HG02642 (cell line): Measurements from ENCODE around the gene GALNT16.
"Not testable (repeated sequence)": the region's sequence is repeated elsewhere in the genome, so short reads cannot be mapped to it uniquely, and the experiment has no call there.

ENCODE experiments used
- ATAC-seq: cut with Tn5 transposase; IDR thresholded peaks from one replicate; pipeline ENCODE4 v1.9.1; 2021; ENCODE audit warnings: mild to moderate bottlenecking; ENCODE audit not compliant: unreplicated experiment, poor library complexity

The GALNT16 gene

DNA sequence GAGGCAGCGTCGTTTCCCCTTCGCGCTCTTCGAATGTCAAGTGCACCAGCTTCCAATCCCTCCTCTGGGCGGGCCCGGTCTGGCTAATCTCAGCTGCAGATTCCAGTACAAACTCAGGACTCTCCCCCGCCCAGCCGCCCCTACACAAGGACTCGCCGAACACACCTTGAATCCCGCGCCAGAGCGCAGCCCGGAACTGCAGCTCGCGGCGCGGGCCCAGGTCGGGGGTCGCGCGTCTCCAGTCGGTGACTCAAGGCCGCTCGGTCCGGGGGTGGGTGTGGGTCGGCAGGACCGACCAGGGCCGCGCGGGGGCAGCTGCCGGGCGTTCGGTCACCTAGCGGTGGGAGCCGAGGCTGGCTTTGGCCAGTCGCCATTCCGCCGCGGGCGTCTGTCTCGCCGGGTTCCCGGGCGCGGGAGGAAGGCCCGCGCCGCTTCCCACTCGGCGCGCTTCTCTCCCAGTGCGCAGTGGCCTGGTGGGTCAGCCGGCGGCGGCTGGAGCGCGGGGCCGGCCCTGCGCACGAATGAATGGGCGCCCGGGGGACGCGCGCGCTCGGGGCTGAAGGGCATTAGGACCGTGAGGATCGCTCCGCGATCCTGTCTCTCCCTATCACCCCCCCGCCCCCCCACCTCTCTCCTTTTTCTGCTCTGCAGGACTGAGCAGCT is at the start of gene GALNT16:
TSS of gene GALNT16 (plus strand) at position 632 of the 663 bp plus-strand sequence. CDS start 133 bp downstream, outside the sequence.
- ATAC-seq = no peak

DNA sequence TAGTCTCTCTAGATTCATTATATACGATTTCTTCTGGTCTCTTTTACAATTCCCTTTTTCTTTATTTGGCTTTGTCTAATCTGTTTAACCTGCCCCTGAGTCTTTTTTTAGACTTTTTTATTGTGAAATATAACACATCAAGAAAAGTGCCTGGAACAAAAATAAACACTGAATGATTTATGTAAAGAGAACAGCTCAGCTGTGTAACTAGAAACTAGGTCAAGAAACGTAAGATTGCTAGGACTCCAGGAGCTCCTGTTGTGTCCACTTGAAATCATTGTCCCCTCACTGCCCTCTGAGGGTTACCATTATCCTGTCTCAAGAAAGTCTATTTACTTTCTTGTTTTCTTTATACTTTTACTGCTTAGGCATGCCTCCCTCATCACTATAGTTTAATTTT is 45.6 kb upstream of the GALNT16 start:
- ATAC-seq = no peak

DNA sequence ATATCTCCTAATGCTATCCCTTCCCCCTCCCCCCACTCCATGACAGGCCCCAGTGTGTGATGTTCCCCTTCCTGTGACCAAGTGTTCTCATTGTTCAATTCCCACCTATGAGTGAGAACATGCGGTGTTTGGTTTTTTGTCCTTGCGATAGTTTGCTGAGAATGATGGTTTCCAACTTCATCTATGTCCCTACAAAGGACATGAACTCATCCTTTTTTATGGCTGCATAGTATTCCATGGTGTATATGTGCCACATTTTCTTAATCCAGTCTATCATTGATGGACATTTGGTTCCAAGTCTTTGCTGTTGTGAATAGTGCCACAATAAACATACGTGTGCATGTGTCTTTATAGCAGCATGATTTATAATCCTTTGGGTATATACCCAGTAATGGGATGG is 42.3 kb upstream of the GALNT16 start:
- ATAC-seq = not testable (repeated sequence)

DNA sequence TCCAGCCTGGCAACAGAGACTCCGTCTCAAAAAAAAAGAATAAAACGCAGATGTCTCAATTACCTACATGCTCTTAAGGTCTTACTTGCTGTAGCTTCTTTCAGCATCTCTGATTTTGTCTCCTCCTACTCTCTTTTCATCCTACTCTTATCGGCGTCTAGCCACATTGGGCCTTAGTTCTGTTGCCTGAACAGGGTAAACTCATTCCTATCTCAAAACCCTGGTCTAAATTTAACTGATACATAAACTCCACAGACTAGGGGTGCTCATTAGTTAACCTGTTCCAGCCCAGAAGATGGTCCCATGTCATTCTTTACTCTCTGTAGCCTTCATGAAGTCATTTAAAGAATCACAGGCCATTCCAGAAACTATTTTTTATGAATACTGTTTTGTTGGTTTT is 35.0 kb upstream of the GALNT16 start:
- no peak for ATAC-seq

- ATAC-seq = no peak
Observed at GRCh38 chr14:69226178-69226577, 33.8 kb upstream of the GALNT16 start.

- no peak for ATAC-seq
Observed at GRCh38 chr14:69226736-69227135, 33.2 kb upstream of the GALNT16 start.

GRCh38 chr14:69231486-69231885 is 28.5 kb upstream of the GALNT16 start:
- no peak for ATAC-seq

DNA sequence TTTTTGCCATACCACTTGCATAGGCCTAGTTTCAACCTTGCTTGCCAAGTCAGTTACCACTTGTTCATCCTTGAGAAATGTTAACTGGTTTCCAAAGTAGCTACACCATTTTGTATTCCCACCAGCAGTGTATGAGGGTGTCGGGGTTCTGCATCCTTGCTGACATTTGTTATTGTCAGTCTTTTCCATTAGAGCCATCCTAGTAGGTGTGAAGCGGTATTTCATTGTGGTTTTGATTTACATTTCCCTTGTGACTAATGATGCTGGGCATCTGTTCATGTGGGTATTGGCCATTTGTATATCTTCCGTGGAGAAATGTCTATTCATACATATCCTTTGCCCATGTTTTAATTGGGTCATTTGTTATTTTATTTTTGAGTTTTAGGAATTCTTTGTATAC is 27.6 kb upstream of the GALNT16 start:
- no peak for ATAC-seq

GRCh38 chr14:69234106-69234505 is 25.9 kb upstream of the GALNT16 start:
- ATAC-seq = no peak

GRCh38 chr14:69235708-69236107 is 24.2 kb upstream of the GALNT16 start:
- ATAC-seq = no peak

- no peak for ATAC-seq
Observed at GRCh38 chr14:69237142-69237541, 22.8 kb upstream of the GALNT16 start.

- no peak for ATAC-seq
Observed at GRCh38 chr14:69237584-69237983, 22.4 kb upstream of the GALNT16 start.

- ATAC-seq = no peak
Observed at GRCh38 chr14:69238883-69239282, 21.1 kb upstream of the GALNT16 start.

DNA sequence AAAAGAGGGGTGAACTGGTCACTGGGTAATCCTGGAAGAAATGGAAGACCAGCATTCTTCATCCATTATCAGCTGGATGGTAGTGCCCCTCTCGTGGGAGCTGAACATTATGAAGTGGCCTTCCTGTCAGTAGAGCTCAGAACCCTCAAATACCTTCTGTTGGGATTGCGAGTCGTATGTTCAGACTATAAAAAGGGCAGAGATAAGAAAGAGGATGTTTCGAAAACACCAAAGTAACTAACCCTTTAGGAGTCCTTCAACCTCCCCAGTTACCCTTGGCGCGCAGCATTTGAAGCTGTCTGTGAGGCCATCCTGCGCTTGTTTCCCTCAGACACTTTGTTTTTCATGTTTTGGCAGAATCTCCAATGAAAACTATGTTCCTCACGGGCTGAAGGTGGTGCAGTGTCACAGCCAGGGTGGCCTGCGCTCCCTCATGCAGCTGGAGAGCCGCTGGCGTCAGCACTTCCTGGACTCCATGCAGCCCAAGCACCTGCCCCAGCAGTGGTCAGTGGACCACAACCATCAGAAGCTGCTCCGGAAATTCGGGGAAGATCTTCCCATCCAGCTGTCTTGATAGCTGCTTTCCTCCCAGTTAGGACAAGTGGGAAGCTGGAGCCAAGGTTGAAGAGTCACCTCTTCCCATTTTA is 19.3 kb upstream of the GALNT16 start:
- no peak for ATAC-seq

DNA sequence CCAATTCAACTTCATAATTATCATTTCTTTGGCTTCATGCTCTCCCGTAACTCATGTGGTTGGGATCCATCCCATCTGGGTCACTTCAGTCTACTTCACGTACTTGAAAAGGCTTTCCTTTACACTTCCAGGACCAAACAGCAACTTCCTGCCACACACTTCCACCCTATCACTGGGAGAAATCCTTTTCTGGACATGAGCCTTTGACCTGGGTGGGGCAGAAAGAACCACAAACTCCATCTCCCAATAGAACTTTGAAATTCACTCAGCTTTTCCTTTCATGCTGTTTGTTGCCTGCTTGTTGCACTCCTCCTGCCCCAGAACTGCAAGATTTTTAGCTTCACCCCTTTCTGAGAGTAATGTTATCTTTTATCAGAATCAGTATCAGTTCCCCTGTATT is 18.4 kb upstream of the GALNT16 start:
- no peak for ATAC-seq

- no peak for ATAC-seq
Observed at GRCh38 chr14:69242311-69243224, 17.4 kb upstream of the GALNT16 start.

DNA sequence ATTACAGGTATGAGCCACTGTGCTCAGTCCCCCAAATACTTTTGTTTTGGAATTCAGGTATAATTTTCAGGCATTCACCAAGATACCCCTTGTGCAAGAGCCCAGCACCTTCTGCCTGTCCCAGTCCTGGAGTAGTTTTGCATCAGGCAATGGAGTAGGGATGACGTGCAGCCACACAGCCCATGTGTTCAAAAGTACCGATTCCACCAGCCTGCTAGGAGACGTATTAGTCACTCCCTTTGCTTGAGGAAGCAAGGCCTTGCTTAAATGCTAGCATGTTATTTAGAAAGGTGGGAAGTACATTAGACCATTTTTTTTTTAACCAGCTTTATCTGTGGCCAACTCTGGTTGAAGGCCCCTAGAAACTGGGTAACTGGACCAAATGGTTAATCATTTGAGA is 15.0 kb upstream of the GALNT16 start:
- ATAC-seq = no peak

DNA sequence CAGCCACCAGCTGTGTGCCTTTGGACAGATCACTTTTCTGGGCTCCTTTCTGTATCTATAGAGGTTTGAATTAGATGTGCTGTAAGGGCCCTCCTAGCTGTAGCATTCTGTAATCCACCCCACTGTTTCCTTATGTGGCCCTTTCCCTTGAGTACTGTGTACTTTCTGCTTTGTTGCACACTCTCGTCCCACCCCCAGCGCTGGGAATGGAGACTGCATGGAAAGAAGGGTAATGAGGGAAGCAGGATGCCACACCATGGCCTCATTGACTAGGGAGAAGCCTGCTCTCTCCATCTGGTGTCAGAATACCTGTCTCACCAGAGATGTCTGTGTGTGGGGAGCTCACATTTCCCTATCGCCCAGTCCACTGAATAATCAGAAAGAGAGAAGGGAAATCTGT is 13.6 kb upstream of the GALNT16 start:
- no peak for ATAC-seq

DNA sequence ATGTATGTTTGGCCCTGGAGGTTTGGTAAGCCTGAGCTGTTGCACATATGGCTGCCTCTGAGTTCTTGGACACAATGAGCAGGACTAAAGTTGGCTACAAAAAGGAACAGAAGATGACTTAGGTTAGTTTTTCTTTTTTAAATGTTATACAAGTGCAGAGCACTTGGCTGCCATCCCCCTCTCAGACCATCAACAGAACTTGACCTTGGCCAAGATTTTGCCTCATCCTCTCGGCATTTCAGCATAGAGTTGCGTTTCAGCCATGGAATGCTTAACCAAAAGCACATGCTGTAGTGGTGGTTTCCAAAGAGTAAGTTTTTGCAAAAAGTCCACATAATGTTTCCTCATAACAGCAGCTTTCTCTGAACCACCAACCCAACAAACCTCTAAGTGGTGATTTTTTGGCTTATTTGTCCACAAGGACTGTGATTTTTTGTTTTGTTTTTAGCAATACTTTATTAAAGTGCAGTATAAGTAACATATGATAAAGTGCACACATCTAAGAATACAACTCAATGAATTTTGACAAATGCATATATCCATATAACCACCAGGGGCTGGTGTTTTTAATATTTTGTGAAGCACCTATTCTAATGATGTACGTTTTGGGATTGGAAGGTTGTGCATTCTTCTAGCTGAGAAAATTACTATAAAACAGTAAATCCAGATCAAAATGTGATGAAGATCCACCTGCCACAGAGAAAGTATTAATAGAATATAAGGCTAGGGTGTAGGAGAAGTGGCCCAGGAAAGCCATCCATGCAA is 12.1 kb upstream of the GALNT16 start:
- ATAC-seq = no peak

DNA sequence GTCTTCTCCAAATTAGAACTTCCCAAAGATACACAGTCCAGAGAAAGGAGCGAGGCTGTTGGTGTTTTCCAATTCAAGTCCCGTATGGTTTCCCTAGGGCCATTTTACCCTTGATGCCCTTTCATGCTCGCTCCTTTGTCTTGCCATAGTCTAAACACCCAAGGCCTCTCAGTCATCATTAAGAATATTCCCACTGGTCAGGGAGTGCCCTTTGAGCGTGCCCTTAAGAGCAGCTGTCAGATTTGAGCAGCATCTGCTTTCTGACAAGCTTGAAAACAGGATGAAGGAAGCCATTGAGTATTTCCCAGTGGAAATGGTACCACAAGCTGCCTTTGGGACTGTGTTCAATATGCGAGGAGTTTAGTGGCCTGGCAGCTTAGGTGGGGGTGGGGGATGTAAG is 10.4 kb upstream of the GALNT16 start:
- no peak for ATAC-seq
